Panc1 (cell line): Measurements from ENCODE around the gene NUP93.

Experiments used
- TCF7L2 ChIP-seq: IDR thresholded peaks from 2 replicates; pipeline ENCODE4 v1.6.1; 2011; ENCODE audit warnings: mild to moderate bottlenecking, low read depth, low read length, inconsistent platforms
- TF ChIP-seq, protein P1 (sequence below): fragments of 450-650 bp; IDR thresholded peaks from 2 replicates; pipeline ENCODE4 v1.5.1; 2017; ENCODE audit warnings: mild to moderate bottlenecking

DNA sequence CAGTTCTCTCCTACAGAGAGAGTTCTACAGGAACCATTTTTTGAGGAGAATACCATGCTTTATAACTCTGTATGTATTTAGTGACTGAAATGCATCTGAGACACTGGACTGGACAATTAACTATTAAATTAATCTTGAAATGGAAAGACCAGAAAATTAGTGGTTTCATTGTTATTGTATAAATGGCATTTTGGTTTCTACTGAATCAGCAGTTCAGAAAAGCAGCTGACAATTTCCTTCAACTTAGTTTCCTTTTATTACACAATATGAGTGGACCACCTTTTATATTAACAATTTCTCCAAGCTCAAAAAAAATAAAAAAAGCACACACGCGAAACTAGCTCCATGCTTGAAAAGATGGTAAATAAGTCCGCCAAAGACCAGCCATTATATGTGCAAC, 69.0 kb downstream of the NUP93 start:
- TF ChIP-seq, protein P1, sequence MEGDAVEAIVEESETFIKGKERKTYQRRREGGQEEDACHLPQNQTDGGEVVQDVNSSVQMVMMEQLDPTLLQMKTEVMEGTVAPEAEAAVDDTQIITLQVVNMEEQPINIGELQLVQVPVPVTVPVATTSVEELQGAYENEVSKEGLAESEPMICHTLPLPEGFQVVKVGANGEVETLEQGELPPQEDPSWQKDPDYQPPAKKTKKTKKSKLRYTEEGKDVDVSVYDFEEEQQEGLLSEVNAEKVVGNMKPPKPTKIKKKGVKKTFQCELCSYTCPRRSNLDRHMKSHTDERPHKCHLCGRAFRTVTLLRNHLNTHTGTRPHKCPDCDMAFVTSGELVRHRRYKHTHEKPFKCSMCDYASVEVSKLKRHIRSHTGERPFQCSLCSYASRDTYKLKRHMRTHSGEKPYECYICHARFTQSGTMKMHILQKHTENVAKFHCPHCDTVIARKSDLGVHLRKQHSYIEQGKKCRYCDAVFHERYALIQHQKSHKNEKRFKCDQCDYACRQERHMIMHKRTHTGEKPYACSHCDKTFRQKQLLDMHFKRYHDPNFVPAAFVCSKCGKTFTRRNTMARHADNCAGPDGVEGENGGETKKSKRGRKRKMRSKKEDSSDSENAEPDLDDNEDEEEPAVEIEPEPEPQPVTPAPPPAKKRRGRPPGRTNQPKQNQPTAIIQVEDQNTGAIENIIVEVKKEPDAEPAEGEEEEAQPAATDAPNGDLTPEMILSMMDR = no peak
- TF ChIP-seq TCF7L2 = no peak
